Bronchial smooth muscle cell (primary cell): ENCODE results near the gene TRIM43B. TPM values are rescaled to one million over a fixed set of nuclear protein-coding genes. Genes with fewer than 3 reads are reported as not detected.

Source experiments
- total RNA-seq: library from RNA; depleted of rRNA; stranded (reverse); fragments of >200 nt; gene quantifications from 2 replicates; pipeline ENCODE4 v1.2.1, GENCODE V29; 2014

Gene TRIM43B
- total RNA-seq, result not detected in 2 replicates

GRCh38 chr2:95484654-95485053 lies at the start of gene TRIM43B:
TRIM43B (minus strand) TSS chr2:95484754; CDS start chr2:95482714, 2,040 bp downstream.

Other genes starting within 250 kb of the TRIM43B start
- 1.1 and 4.1 TPM in 2 replicates for gene PROM2, start 210.3 kb downstream of the TRIM43B start, total RNA-seq
- 1.4 and 1.6 TPM in 2 replicates for gene KCNIP3, start 187.4 kb downstream of the TRIM43B start, total RNA-seq
- gene FAHD2A, start 82.0 kb downstream of the TRIM43B start, total RNA-seq, result 22.2 and 22.7 TPM in 2 replicates
- not detected in 2 replicates for gene TRIM43, start 107.2 kb upstream of the TRIM43B start, total RNA-seq